B cell (primary cell): Measurements from ENCODE around the gene KIF26B. TPM values are rescaled to one million over a fixed set of nuclear protein-coding genes. Genes with fewer than 3 reads are reported as not detected.

ENCODE experiments used
- ATAC-seq: fragments of 200-7000 bp; cut with Tn5 transposase; one replicate; pipeline ENCODE4 v1.10.0; 2021; ENCODE audit warnings: low read depth, mild to moderate bottlenecking, moderate number of reproducible peaks, moderate library complexity
- CTCF ChIA-PET: fragments of 350-600 bp; sonication (Branson Sonifier 250); formaldehyde crosslinking; loops from one replicate; lab custom pipeline; 2021; ENCODE audit warnings: antibody characterized with exemption, inconsistent platforms; lab: Charles Lee
- POLR2A ChIA-PET: fragments of 350-600 bp; sonication (Branson Sonifier 250); formaldehyde crosslinking; loops from one replicate; lab custom pipeline; 2021; ENCODE audit warnings: antibody characterized with exemption; lab: Charles Lee
- DNase-seq: peaks from one replicate; pipeline ENCODE4 v3.0.0; 2013
- H2AFZ ChIP-seq: 2 replicates; pipeline ENCODE4 v1.6.1; 2012; ENCODE audit warnings: mild to moderate bottlenecking, low read depth, low read length; ENCODE audit not compliant: insufficient read depth, poor library complexity, severe bottlenecking
- H3K27ac ChIP-seq, 2 donors: 1 replicate in 1 of 2; 2 replicates in 1 of 2; pipeline ENCODE4 v1.5.1; 2012 to 2013; ENCODE audit warnings: low read length in 2 of 2, mild to moderate bottlenecking in 2 of 2, moderate library complexity in 1 of 2
- H3K27me3 ChIP-seq, 4 experiments: fragments of 200-600 bp in 1 of 4; sonication (generic) in 1 of 4; replicated peaks in 1 of 4; 1 replicate in 2 of 4; 2 replicates in 2 of 4; pipeline versions ENCODE4 v1.6.1 to v1.7.0; 2013 to 2016; ENCODE audit warnings: low read length in 3 of 4, mild to moderate bottlenecking in 2 of 4, mixed read lengths in 1 of 4, moderate library complexity in 1 of 4; ENCODE audit not compliant: insufficient read depth in 4 of 4, control insufficient read depth in 3 of 4; ENCODE audit errors: control extremely low read depth in 1 of 4
- H3K36me3 ChIP-seq, 2 experiments: replicated peaks in 1 of 2; 1 replicate in 1 of 2; 2 replicates in 1 of 2; pipeline versions ENCODE4 v1.6.1 to v1.7.1; 2013; ENCODE audit warnings: low read length in 1 of 2; ENCODE audit not compliant: insufficient read depth in 2 of 2, control insufficient read depth in 1 of 2; ENCODE audit errors: control extremely low read depth in 1 of 2, extremely low read depth in 1 of 2
- H3K4me1 ChIP-seq, 2 donors: fragments of 200-600 bp in 1 of 2; sonication (generic) in 1 of 2; 1 replicate in 1 of 2; 2 replicates in 1 of 2; pipeline versions ENCODE4 v1.5.1 to v1.6.1; 2013 to 2017; ENCODE audit warnings: low read length in 2 of 2; ENCODE audit not compliant: control insufficient read depth in 2 of 2, insufficient read depth in 2 of 2
- H3K4me2 ChIP-seq: replicated peaks from 2 replicates; pipeline ENCODE3; 2012; ENCODE audit warnings: mild to moderate bottlenecking, low read depth, low read length; ENCODE audit not compliant: poor library complexity, severe bottlenecking
- H3K4me3 ChIP-seq, 5 experiments: fragments of 200-600 bp in 1 of 5; sonication (generic) in 1 of 5; 1 replicate in 3 of 5; 2 replicates in 2 of 5; pipeline versions ENCODE4 v1.5.1 to v1.7.0; 2011 to 2016; ENCODE audit warnings: low read length in 4 of 5, mild to moderate bottlenecking in 4 of 5, low read depth in 2 of 5, control low read depth in 1 of 5, moderate library complexity in 1 of 5; ENCODE audit not compliant: insufficient read depth in 1 of 5; ENCODE audit errors: control extremely low read depth in 1 of 5, extremely low read depth in 1 of 5
- H3K79me2 ChIP-seq: fragments of 200-600 bp; sonication (generic); one replicate; pipeline ENCODE4 v1.6.0; 2016; ENCODE audit warnings: low read length; ENCODE audit not compliant: control insufficient read depth, insufficient read depth
- H3K9ac ChIP-seq: fragments of 200-600 bp; sonication (generic); 2 replicates; pipeline ENCODE4 v1.6.1; 2017; ENCODE audit warnings: mild to moderate bottlenecking, low read length, moderate library complexity
- H3K9me3 ChIP-seq, 3 donors: one replicate each; pipeline versions ENCODE4 v1.6.1 to v1.7.1; 2013; ENCODE audit warnings: low read length in 2 of 3; ENCODE audit not compliant: control insufficient read depth in 2 of 3, insufficient read depth in 1 of 3; ENCODE audit errors: control extremely low read depth in 1 of 3
- H4K20me1 ChIP-seq: 2 replicates; pipeline ENCODE4 v1.6.0; 2012; ENCODE audit warnings: mild to moderate bottlenecking, low read length; ENCODE audit not compliant: insufficient read depth, control insufficient read depth, poor library complexity, severe bottlenecking
- H3K27ac Mint-ChIP-seq: one replicate; pipeline ENCODE4 v1.8.0; 2021; ENCODE audit warnings: mixed read lengths
- H3K27me3 Mint-ChIP-seq: one replicate; pipeline ENCODE4 v1.8.0; 2021; ENCODE audit warnings: mixed read lengths
- H3K4me1 Mint-ChIP-seq: one replicate; pipeline ENCODE4 v1.8.0; 2021; ENCODE audit warnings: mixed read lengths
- H3K4me3 Mint-ChIP-seq: one replicate; pipeline ENCODE4 v1.8.0; 2021; ENCODE audit warnings: mixed read lengths
- H3K9me3 Mint-ChIP-seq: one replicate; pipeline ENCODE4 v1.8.0; 2022; ENCODE audit warnings: mixed read lengths; ENCODE audit not compliant: insufficient read depth
- CTCF ChIP-seq: fragments of 200-600 bp; IDR thresholded peaks from one replicate; pipeline ENCODE4 v1.8.0; 2022; ENCODE audit warnings: antibody characterized with exemption, mild to moderate bottlenecking
- EZH2 ChIP-seq: IDR thresholded peaks from 2 replicates; pipeline ENCODE4 v1.6.1; 2012; ENCODE audit warnings: borderline replicate concordance, low read depth, mild to moderate bottlenecking, moderate library complexity, low read length; ENCODE audit not compliant: insufficient read depth, poor library complexity, severe bottlenecking
- WGBS: methylation state at CpG from one replicate; pipeline ENCODE4 v1.1.5; 2013; ENCODE audit warnings: missing lambda C conversion rate; ENCODE audit not compliant: insufficient coverage; 5-methylcytosine and 5-hydroxymethylcytosine counted together
- intact Hi-C: fragments of 100-400 bp; cut with micrococcal nuclease; formaldehyde crosslinking; loops from one replicate; pipeline ENCODE4 v1.10.0; 2022
- polyA plus RNA-seq: library from polyadenylated mRNA; depleted of rRNA; stranded (reverse); fragments of >200 nt; gene quantifications from 2 replicates; pipeline ENCODE4 v1.2.3, GENCODE V29; 2012
- total RNA-seq, 2 donors: library from RNA; stranded (reverse); fragments of 120-200 nt in 1 of 2; gene quantifications; 1 replicate in 1 of 2; 2 replicates in 1 of 2; pipeline versions ENCODE4 v1.2.3 to v1.2.4, GENCODE V29; 2013 to 2022

Gene KIF26B
- total and polyA plus RNA-seq, 2 donors (not counting 1 experiment from before 2014, with no cell fraction given) = 0.62 TPM; not detected in 1

GRCh38 chr1:245715291-245715701 is 560.5 kb downstream of the KIF26B start:
- no peak for ATAC-seq
- H3K27me3 Mint-ChIP-seq = peaks cover 6% of the 10 kb centered on the region
- peaks cover 0 to 4% of the 10 kb centered on the region in 2 donors for H3K4me1 ChIP-seq
- no peak overlapping the region for H3K4me3 Mint-ChIP-seq
- H3K27ac Mint-ChIP-seq = no peak overlapping the region
- no peaks in the 10 kb centered on the region for H3K79me2 ChIP-seq
- H2AFZ ChIP-seq = no peak overlapping the region
- intact Hi-C loops = no loop called here
- ChIA-PET POLR2A (no interaction called here), CTCF (interaction anchor here (1.2 kb wide), 1 partner anchor 10 kb away, joined by 3 read pairs; no protein-coding TSS in a partner anchor)
- TF ChIP-seq CTCF (no peak), EZH2 (no peak)
- H3K9ac ChIP-seq = no peak overlapping the region
- H4K20me1 ChIP-seq = no peaks in the 10 kb centered on the region
- no peaks in the 10 kb centered on the region for H3K36me3 ChIP-seq
- no peaks in the 10 kb centered on the region for H3K27me3 ChIP-seq
- H3K4me2 ChIP-seq = no peak overlapping the region
- H3K4me3 ChIP-seq = no peak overlapping the region
- 31% methylated on average over 8 of the region's 9 CpGs for WGBS
- no peaks in the 10 kb centered on the region for H3K9me3 ChIP-seq
- no peaks in the 10 kb centered on the region for H3K4me1 Mint-ChIP-seq
- no peak overlapping the region for H3K27ac ChIP-seq
- no peaks in the 10 kb centered on the region for H3K9me3 Mint-ChIP-seq
- DNase-seq = no peak

GRCh38 chr1:245715970-245716369 is 561.2 kb downstream of the KIF26B start:
- TF ChIP-seq EZH2 (no peak), CTCF (no peak)
- H3K79me2 ChIP-seq = no peaks in the 10 kb centered on the region
- no peak overlapping the region for H3K4me2 ChIP-seq
- Mint-ChIP-seq H3K27ac (no peak overlapping the region), H3K27me3 (peaks cover 6% of the 10 kb centered on the region), H3K9me3 (no peaks in the 10 kb centered on the region), H3K4me1 (no peaks in the 10 kb centered on the region), H3K4me3 (no peak overlapping the region)
- peaks cover 0 to 6% (median 0%) of the 10 kb centered on the region in 3 donors for H3K9me3 ChIP-seq
- H3K27me3 ChIP-seq = no peaks in the 10 kb centered on the region
- intact Hi-C loops = no loop called here
- H3K4me3 ChIP-seq = no peak overlapping the region
- 58% methylated on average over 1 of the region's 1 CpG for WGBS
- H3K27ac ChIP-seq = no peak overlapping the region
- no peak overlapping the region for H2AFZ ChIP-seq
- no peaks in the 10 kb centered on the region for H4K20me1 ChIP-seq
- H3K4me1 ChIP-seq = peaks cover 0 to 4% of the 10 kb centered on the region in 2 donors
- CTCF ChIA-PET = interaction anchor here (1.2 kb wide), 1 partner anchor 9 kb away, joined by 3 read pairs; no protein-coding TSS in a partner anchor
- POLR2A ChIA-PET = no interaction called here
- ATAC-seq (no peak), DNase-seq (no peak)
- no peaks in the 10 kb centered on the region for H3K36me3 ChIP-seq
- H3K9ac ChIP-seq = no peak overlapping the region
